Suprapubic skin (tissue), 3 donors: ENCODE data around the gene CAVIN3.

Source experiments
- POLR2A ChIP-seq, 2 donors: fragments of 450-650 bp; IDR thresholded peaks; one replicate each; pipeline ENCODE4 v1.6.1; 2017; ENCODE audit warnings: antibody characterized with exemption in 2 of 2, mild to moderate bottlenecking in 2 of 2, moderate library complexity in 2 of 2
- TF ChIP-seq, protein P1 (sequence below), 2 donors: fragments of 200-600 bp in 1 of 2; fragments of 450-650 bp in 1 of 2; sonication (generic) in 1 of 2; IDR thresholded peaks; one replicate each; pipeline ENCODE4 v1.5.1; 2016 to 2019; ENCODE audit warnings: antibody characterized with exemption in 2 of 2, mild to moderate bottlenecking in 1 of 2, moderate library complexity in 1 of 2

DNA sequence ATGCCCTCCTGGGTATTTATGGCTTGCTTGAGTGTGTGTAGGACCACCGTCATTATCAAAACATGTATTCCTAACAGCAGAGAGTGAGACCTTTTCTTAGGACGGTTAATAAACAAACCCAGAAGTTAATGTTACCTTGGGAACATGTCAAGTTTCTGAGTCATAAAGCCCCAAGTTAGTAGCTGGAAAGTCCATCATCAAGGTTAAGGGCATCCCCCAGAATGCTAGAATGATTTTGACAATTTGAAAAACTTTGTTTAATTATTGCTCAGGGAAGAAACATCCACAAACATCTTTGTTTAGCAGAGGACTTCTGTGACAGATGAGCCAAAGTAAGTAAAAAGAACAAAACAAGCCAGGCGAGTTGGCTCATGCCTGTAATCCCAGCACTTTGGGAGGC is 20.0 kb downstream of the CAVIN3 start:
- TF ChIP-seq, protein P1, sequence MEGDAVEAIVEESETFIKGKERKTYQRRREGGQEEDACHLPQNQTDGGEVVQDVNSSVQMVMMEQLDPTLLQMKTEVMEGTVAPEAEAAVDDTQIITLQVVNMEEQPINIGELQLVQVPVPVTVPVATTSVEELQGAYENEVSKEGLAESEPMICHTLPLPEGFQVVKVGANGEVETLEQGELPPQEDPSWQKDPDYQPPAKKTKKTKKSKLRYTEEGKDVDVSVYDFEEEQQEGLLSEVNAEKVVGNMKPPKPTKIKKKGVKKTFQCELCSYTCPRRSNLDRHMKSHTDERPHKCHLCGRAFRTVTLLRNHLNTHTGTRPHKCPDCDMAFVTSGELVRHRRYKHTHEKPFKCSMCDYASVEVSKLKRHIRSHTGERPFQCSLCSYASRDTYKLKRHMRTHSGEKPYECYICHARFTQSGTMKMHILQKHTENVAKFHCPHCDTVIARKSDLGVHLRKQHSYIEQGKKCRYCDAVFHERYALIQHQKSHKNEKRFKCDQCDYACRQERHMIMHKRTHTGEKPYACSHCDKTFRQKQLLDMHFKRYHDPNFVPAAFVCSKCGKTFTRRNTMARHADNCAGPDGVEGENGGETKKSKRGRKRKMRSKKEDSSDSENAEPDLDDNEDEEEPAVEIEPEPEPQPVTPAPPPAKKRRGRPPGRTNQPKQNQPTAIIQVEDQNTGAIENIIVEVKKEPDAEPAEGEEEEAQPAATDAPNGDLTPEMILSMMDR (IDR thresholded peaks at IDR 0.05): no peak
- no peak for TF ChIP-seq POLR2A (IDR thresholded peaks at IDR 0.05)
